Central memory CD8-positive, alpha-beta T cell (primary cell): Measurements from ENCODE around the gene CCDC182.

ENCODE experiments used
- ATAC-seq: fragments of 150-1000 bp; cut with Tn5 transposase; replicated peaks from 2 replicates; pipeline ENCODE4 v1.10.0; 2022; ENCODE audit warnings: mild to moderate bottlenecking, moderate FRiP score, moderate number of reproducible peaks; ENCODE audit not compliant: poor library complexity, severe bottlenecking; ENCODE audit errors: extremely low read depth
- DNase-seq, 2 donors: peaks; one replicate each; pipeline ENCODE4 v3.0.0; 2021; ENCODE audit warnings: low spot score in 2 of 2
- H3K27ac Mint-ChIP-seq: one replicate; pipeline ENCODE4 v1.8.0; 2022; ENCODE audit warnings: low read depth, mild to moderate bottlenecking, moderate library complexity, mixed read lengths
- H3K27me3 Mint-ChIP-seq: one replicate; pipeline ENCODE4 v1.8.0; 2022; ENCODE audit warnings: mixed read lengths
- H3K36me3 Mint-ChIP-seq: one replicate; pipeline ENCODE4 v1.8.0; 2022; ENCODE audit warnings: mild to moderate bottlenecking, moderate library complexity, mixed read lengths; ENCODE audit not compliant: insufficient read depth
- H3K4me1 Mint-ChIP-seq: one replicate; pipeline ENCODE4 v1.8.0; 2022; ENCODE audit warnings: mixed read lengths
- H3K4me3 Mint-ChIP-seq: one replicate; pipeline ENCODE4 v1.8.0; 2022; ENCODE audit warnings: mild to moderate bottlenecking, moderate library complexity, mixed read lengths
- H3K9me3 Mint-ChIP-seq: one replicate; pipeline ENCODE4 v1.8.0; 2022; ENCODE audit warnings: mixed read lengths

The CCDC182 gene

GRCh38 chr17:57720386-57721035, 24.6 kb downstream of the CCDC182 start:
- Mint-ChIP-seq H3K27ac (no peak overlapping the region), H3K4me1 (no peaks in the 10 kb centered on the region), H3K36me3 (peaks cover 2% of the 10 kb centered on the region), H3K9me3 (no peaks in the 10 kb centered on the region), H3K4me3 (no peak overlapping the region), H3K27me3 (peaks cover 24% of the 10 kb centered on the region)
- ATAC-seq (no peak), DNase-seq (no peak)

- no peak for DNase-seq
- H3K27me3 Mint-ChIP-seq: peaks cover 38% of the 10 kb centered on the region
- no peaks in the 10 kb centered on the region for H3K9me3 Mint-ChIP-seq
- no peak for ATAC-seq
- H3K4me1 Mint-ChIP-seq: no peaks in the 10 kb centered on the region
- H3K27ac Mint-ChIP-seq: no peak overlapping the region
- peaks cover 1% of the 10 kb centered on the region for H3K36me3 Mint-ChIP-seq
- no peak overlapping the region for H3K4me3 Mint-ChIP-seq
These were observed 26.2 kb downstream of the CCDC182 start for GRCh38 chr17:57718878-57719277.

- H3K27me3 Mint-ChIP-seq: peaks cover 59% of the 10 kb centered on the region
- H3K36me3 Mint-ChIP-seq: peaks cover 1% of the 10 kb centered on the region
- no peaks in the 10 kb centered on the region for H3K9me3 Mint-ChIP-seq
- no peaks in the 10 kb centered on the region for H3K4me1 Mint-ChIP-seq
- DNase-seq: no peak
- H3K4me3 Mint-ChIP-seq: no peak overlapping the region
- ATAC-seq: no peak
- H3K27ac Mint-ChIP-seq: no peak overlapping the region
These were observed 29.1 kb downstream of the CCDC182 start for GRCh38 chr17:57715981-57716380.

GRCh38 chr17:57714665-57715180, 30.4 kb downstream of the CCDC182 start:
- H3K36me3 Mint-ChIP-seq: peaks cover 1% of the 10 kb centered on the region
- no peaks in the 10 kb centered on the region for H3K4me1 Mint-ChIP-seq
- no peak overlapping the region for H3K27ac Mint-ChIP-seq
- H3K27me3 Mint-ChIP-seq: peaks cover 61% of the 10 kb centered on the region
- H3K4me3 Mint-ChIP-seq: no peak overlapping the region
- H3K9me3 Mint-ChIP-seq: no peaks in the 10 kb centered on the region
- ATAC-seq (no peak), DNase-seq (no peak)

GRCh38 chr17:57713140-57713539, 32.0 kb downstream of the CCDC182 start:
- Mint-ChIP-seq H3K4me1 (no peaks in the 10 kb centered on the region), H3K27ac (no peak overlapping the region), H3K9me3 (no peaks in the 10 kb centered on the region), H3K36me3 (peaks cover 1% of the 10 kb centered on the region), H3K27me3 (peaks cover 61% of the 10 kb centered on the region), H3K4me3 (no peak overlapping the region)
- no peak for DNase-seq
- ATAC-seq: no peak

GRCh38 chr17:57708410-57708809, 36.7 kb downstream of the CCDC182 start:
- no peak overlapping the region for H3K4me3 Mint-ChIP-seq
- DNase-seq (no peak), ATAC-seq (no peak)
- no peaks in the 10 kb centered on the region for H3K36me3 Mint-ChIP-seq
- H3K9me3 Mint-ChIP-seq: no peaks in the 10 kb centered on the region
- peak overlapping the region; percentile 26 for H3K27ac Mint-ChIP-seq
- peaks cover 18% of the 10 kb centered on the region for H3K27me3 Mint-ChIP-seq
- H3K4me1 Mint-ChIP-seq: peaks cover 5% of the 10 kb centered on the region

- no peak overlapping the region for H3K27ac Mint-ChIP-seq
- no peak overlapping the region for H3K4me3 Mint-ChIP-seq
These were observed 37.2 kb downstream of the CCDC182 start for GRCh38 chr17:57707892-57708291.

GRCh38 chr17:57706761-57707160, 38.3 kb downstream of the CCDC182 start:
- no peaks in the 10 kb centered on the region for H3K36me3 Mint-ChIP-seq
- H3K27ac Mint-ChIP-seq: no peak overlapping the region
- ATAC-seq (no peak), DNase-seq (no peak)
- H3K27me3 Mint-ChIP-seq: peaks cover 10% of the 10 kb centered on the region
- no peaks in the 10 kb centered on the region for H3K9me3 Mint-ChIP-seq
- H3K4me3 Mint-ChIP-seq: no peak overlapping the region
- H3K4me1 Mint-ChIP-seq: peaks cover 5% of the 10 kb centered on the region

More at GRCh38 chr17:57707892-57708291, 37.2 kb downstream of the CCDC182 start:
- Mint-ChIP-seq H3K4me1 (peaks cover 5% of the 10 kb centered on the region), H3K27me3 (peaks cover 13% of the 10 kb centered on the region), H3K9me3 (no peaks in the 10 kb centered on the region), H3K36me3 (no peaks in the 10 kb centered on the region)
- no peak for ATAC-seq
- no peak for DNase-seq

- no peak overlapping the region for H3K27ac Mint-ChIP-seq
These were observed 39.0 kb downstream of the CCDC182 start for GRCh38 chr17:57705921-57706695.

GRCh38 chr17:57704448-57704847, 40.7 kb downstream of the CCDC182 start:
- no peak overlapping the region for H3K27ac Mint-ChIP-seq
- peaks cover 5% of the 10 kb centered on the region for H3K4me1 Mint-ChIP-seq
- H3K36me3 Mint-ChIP-seq: no peaks in the 10 kb centered on the region
- no peaks in the 10 kb centered on the region for H3K9me3 Mint-ChIP-seq
- no peaks in the 10 kb centered on the region for H3K27me3 Mint-ChIP-seq
- no peak overlapping the region for H3K4me3 Mint-ChIP-seq
- no peak for DNase-seq
- no peak for ATAC-seq

More at GRCh38 chr17:57705921-57706695, 39.0 kb downstream of the CCDC182 start:
- Mint-ChIP-seq H3K27me3 (peaks cover 3% of the 10 kb centered on the region), H3K4me3 (no peak overlapping the region), H3K36me3 (no peaks in the 10 kb centered on the region), H3K4me1 (peaks cover 5% of the 10 kb centered on the region), H3K9me3 (no peaks in the 10 kb centered on the region)
- DNase-seq: no peak
- ATAC-seq: no peak

GRCh38 chr17:57703273-57703672, 41.8 kb downstream of the CCDC182 start:
- Mint-ChIP-seq H3K9me3 (no peaks in the 10 kb centered on the region), H3K27ac (no peak overlapping the region), H3K4me1 (peaks cover 5% of the 10 kb centered on the region), H3K4me3 (no peak overlapping the region), H3K27me3 (no peaks in the 10 kb centered on the region), H3K36me3 (no peaks in the 10 kb centered on the region)
- ATAC-seq (no peak), DNase-seq (no peak)

- H3K4me3 Mint-ChIP-seq: no peak overlapping the region
- no peaks in the 10 kb centered on the region for H3K9me3 Mint-ChIP-seq
- DNase-seq (no peak), ATAC-seq (no peak)
- H3K36me3 Mint-ChIP-seq: no peaks in the 10 kb centered on the region
- no peak overlapping the region for H3K27ac Mint-ChIP-seq
- H3K4me1 Mint-ChIP-seq: peaks cover 5% of the 10 kb centered on the region
- H3K27me3 Mint-ChIP-seq: no peaks in the 10 kb centered on the region
These were observed 44.0 kb downstream of the CCDC182 start for GRCh38 chr17:57701124-57701523.

- Mint-ChIP-seq H3K27ac (no peak overlapping the region), H3K27me3 (no peaks in the 10 kb centered on the region), H3K9me3 (no peaks in the 10 kb centered on the region), H3K4me1 (peaks cover 4% of the 10 kb centered on the region), H3K4me3 (no peak overlapping the region), H3K36me3 (peaks cover 1% of the 10 kb centered on the region)
- DNase-seq (no peak), ATAC-seq (no peak)
These were observed 45.3 kb downstream of the CCDC182 start for GRCh38 chr17:57699751-57700219.
